Fibroblast of lung (primary cell): ENCODE data around the gene ADNP. TPM values are rescaled to one million over a fixed set of nuclear protein-coding genes. Genes with fewer than 3 reads are reported as not detected.

Experiments used
- DNase-seq, 2 donors: peaks; one replicate each; pipeline versions ENCODE4 v3.0.0 to v3.0.0-alpha.2; 2010; ENCODE audit warnings: low read depth in 2 of 2
- H2AFZ ChIP-seq: 2 replicates; pipeline ENCODE4 v1.5.1; 2012; ENCODE audit warnings: low read length, control low read depth, inconsistent platforms
- H3K27ac ChIP-seq: 2 replicates; pipeline ENCODE4 v1.5.1; 2011; ENCODE audit warnings: low read length, control low read depth; ENCODE audit not compliant: insufficient read depth
- H3K27me3 ChIP-seq: 2 replicates; pipeline ENCODE4 v1.5.1; 2011; ENCODE audit warnings: mild to moderate bottlenecking, low read length; ENCODE audit not compliant: control insufficient read depth, insufficient read depth
- H3K36me3 ChIP-seq: 2 replicates; pipeline ENCODE4 v1.5.1; 2011; ENCODE audit warnings: low read length; ENCODE audit not compliant: control insufficient read depth, insufficient read depth
- H3K4me1 ChIP-seq: 2 replicates; pipeline ENCODE4 v1.5.1; 2011; ENCODE audit warnings: low read length; ENCODE audit not compliant: control insufficient read depth, insufficient read depth; ENCODE audit errors: extremely low read depth
- H3K4me2 ChIP-seq: 2 replicates; pipeline ENCODE4 v1.5.1; 2011; ENCODE audit warnings: low read length, control low read depth; ENCODE audit not compliant: insufficient read depth; ENCODE audit errors: extremely low read depth
- H3K4me3 ChIP-seq, 4 experiments: fragments of 200-600 bp in 1 of 4; sonication (generic) in 1 of 4; replicated peaks in 1 of 4; 2 replicates each; pipeline ENCODE4 v1.5.1; 2011 to 2016; ENCODE audit warnings: low read length in 4 of 4, low read depth in 3 of 4, mild to moderate bottlenecking in 3 of 4, control low read depth in 2 of 4, inconsistent platforms in 1 of 4, mixed read lengths in 1 of 4; ENCODE audit not compliant: insufficient read depth in 1 of 4; ENCODE audit errors: control extremely low read depth in 1 of 4
- H3K79me2 ChIP-seq: 2 replicates; pipeline ENCODE4 v1.5.1; 2012; ENCODE audit warnings: mild to moderate bottlenecking, low read length, inconsistent platforms; ENCODE audit not compliant: control insufficient read depth, insufficient read depth
- H3K9ac ChIP-seq: 2 replicates; pipeline ENCODE4 v1.5.1; 2011; ENCODE audit warnings: mild to moderate bottlenecking, low read length, control low read depth; ENCODE audit not compliant: insufficient read depth
- H3K9me3 ChIP-seq: 2 replicates; pipeline ENCODE4 v1.5.1; 2012; ENCODE audit warnings: low read depth, low read length; ENCODE audit not compliant: control insufficient read depth, insufficient read depth
- H4K20me1 ChIP-seq: 2 replicates; pipeline ENCODE4 v1.5.1; 2011; ENCODE audit warnings: low read length; ENCODE audit not compliant: control insufficient read depth, insufficient read depth; ENCODE audit errors: extremely low read depth
- EZH2 ChIP-seq: IDR thresholded peaks from 2 replicates; pipeline ENCODE4 v1.5.1; 2012; ENCODE audit warnings: low read length, control low read depth, mild to moderate bottlenecking; ENCODE audit errors: missing control alignments
- polyA plus RNA-seq, 2 donors: library from polyadenylated mRNA; depleted of rRNA in 1 of 2; stranded (reverse) in 1 of 2; unstranded in 1 of 2; fragments of >200 nt; gene quantifications; 2 replicates each; pipeline ENCODE4 v1.2.1, GENCODE V29; 2011 to 2012; ENCODE audit warnings: missing spikeins in 1 of 2
- total RNA-seq: library from RNA; depleted of rRNA; stranded (reverse); fragments of >200 nt; gene quantifications from 2 replicates; pipeline ENCODE4 v1.2.1, GENCODE V29; 2014
- TF ChIP-seq, protein P1 (sequence below), 2 donors: IDR thresholded peaks in 1 of 2; conservative IDR thresholded peaks in 1 of 2; 1 replicate in 1 of 2; 2 replicates in 1 of 2; pipeline ENCODE4 v1.5.1; 2011 to 2012; ENCODE audit warnings: low read length in 2 of 2, control low read depth in 1 of 2, inconsistent platforms in 1 of 2, low read depth in 1 of 2, mild to moderate bottlenecking in 1 of 2

The ADNP gene
- total and polyA plus RNA-seq, 2 donors (not counting 1 experiment from before 2014, with no cell fraction given) = 25.7 to 40.0 TPM

DNA sequence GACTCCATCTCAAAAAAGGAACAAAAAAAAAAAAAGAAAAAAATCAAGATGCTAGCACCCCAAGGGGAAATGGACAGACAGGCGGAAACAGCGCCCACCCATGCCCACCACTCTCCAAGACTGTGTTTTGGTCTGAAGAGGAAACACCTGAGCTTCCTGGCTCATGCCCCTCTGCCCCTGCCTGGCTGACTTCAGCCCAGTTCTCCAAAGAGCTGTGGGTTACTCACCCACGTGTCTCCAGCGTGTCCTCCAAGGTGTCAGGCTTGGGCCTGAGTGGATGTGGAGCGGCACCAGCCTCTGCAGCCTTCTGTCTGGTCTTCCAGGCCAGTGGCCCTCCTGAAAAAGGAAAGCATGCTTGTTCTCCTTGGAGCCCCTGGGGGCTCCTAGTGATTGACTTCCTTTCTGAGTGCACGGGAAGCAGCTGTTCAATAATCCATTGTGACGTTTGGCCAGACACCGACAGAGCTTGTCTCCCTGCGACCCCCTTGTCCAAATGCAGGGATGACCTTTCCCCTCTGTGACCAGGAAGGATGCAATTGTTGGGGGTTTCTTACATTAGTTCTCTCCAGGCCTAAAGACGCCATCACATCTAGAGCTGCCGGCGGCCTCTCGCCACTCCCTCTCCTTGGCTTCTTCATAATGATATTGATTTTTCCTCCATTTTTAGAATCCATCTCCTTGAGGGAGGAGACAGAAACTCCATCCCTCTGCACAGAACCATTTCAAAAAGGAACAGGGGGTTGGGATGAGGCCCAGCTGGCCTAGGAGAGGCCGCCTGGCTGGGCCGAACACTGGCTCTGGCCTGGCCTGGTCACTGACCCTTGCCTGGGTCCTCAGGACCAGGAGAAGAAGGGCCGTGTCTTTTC is 58.4 kb downstream of the ADNP start:
- Histone ChIP-seq H3K36me3 (no peaks in the 10 kb centered on the region), H3K27me3 (no peaks in the 10 kb centered on the region), H3K9me3 (no peaks in the 10 kb centered on the region), H3K4me3 (no peak overlapping the region), H3K27ac (no peak overlapping the region), H2AFZ (no peak overlapping the region), H3K4me1 (no peaks in the 10 kb centered on the region), H3K9ac (no peak overlapping the region), H3K79me2 (no peaks in the 10 kb centered on the region), H4K20me1 (no peaks in the 10 kb centered on the region), H3K4me2 (no peak overlapping the region)
- DNase-seq = no peak
- TF ChIP-seq, protein P1, sequence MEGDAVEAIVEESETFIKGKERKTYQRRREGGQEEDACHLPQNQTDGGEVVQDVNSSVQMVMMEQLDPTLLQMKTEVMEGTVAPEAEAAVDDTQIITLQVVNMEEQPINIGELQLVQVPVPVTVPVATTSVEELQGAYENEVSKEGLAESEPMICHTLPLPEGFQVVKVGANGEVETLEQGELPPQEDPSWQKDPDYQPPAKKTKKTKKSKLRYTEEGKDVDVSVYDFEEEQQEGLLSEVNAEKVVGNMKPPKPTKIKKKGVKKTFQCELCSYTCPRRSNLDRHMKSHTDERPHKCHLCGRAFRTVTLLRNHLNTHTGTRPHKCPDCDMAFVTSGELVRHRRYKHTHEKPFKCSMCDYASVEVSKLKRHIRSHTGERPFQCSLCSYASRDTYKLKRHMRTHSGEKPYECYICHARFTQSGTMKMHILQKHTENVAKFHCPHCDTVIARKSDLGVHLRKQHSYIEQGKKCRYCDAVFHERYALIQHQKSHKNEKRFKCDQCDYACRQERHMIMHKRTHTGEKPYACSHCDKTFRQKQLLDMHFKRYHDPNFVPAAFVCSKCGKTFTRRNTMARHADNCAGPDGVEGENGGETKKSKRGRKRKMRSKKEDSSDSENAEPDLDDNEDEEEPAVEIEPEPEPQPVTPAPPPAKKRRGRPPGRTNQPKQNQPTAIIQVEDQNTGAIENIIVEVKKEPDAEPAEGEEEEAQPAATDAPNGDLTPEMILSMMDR (conservative IDR thresholded peaks at IDR 0.05 in 1 of 2, IDR thresholded peaks at IDR 0.05 in 1 of 2; ENCODE audit: low read depth in 1 of 2, low read length in 2 of 2) = no peak
- TF ChIP-seq EZH2 = no peak

- H3K4me3 ChIP-seq = no peak overlapping the region
- no peak overlapping the region for H2AFZ ChIP-seq
These were observed 60.6 kb downstream of the ADNP start for GRCh38 chr20:50870561-50871161.

More at GRCh38 chr20:50870561-50871161, 60.6 kb downstream of the ADNP start:
- Histone ChIP-seq H3K4me1 (no peaks in the 10 kb centered on the region), H3K9ac (no peak overlapping the region), H4K20me1 (no peaks in the 10 kb centered on the region), H3K27ac (no peak overlapping the region), H3K36me3 (no peaks in the 10 kb centered on the region), H3K27me3 (no peaks in the 10 kb centered on the region), H3K4me2 (no peak overlapping the region), H3K79me2 (no peaks in the 10 kb centered on the region), H3K9me3 (no peaks in the 10 kb centered on the region)
- DNase-seq = peak; percentile 32 to 57
- no peak for TF ChIP-seq EZH2
- TF ChIP-seq, protein P1 (conservative IDR thresholded peaks at IDR 0.05 in 1 of 2, IDR thresholded peaks at IDR 0.05 in 1 of 2; ENCODE audit: low read depth in 1 of 2, low read length in 2 of 2) = no peak
